ENCODE results near the gene CADM2.

The CADM2 gene

DNA sequence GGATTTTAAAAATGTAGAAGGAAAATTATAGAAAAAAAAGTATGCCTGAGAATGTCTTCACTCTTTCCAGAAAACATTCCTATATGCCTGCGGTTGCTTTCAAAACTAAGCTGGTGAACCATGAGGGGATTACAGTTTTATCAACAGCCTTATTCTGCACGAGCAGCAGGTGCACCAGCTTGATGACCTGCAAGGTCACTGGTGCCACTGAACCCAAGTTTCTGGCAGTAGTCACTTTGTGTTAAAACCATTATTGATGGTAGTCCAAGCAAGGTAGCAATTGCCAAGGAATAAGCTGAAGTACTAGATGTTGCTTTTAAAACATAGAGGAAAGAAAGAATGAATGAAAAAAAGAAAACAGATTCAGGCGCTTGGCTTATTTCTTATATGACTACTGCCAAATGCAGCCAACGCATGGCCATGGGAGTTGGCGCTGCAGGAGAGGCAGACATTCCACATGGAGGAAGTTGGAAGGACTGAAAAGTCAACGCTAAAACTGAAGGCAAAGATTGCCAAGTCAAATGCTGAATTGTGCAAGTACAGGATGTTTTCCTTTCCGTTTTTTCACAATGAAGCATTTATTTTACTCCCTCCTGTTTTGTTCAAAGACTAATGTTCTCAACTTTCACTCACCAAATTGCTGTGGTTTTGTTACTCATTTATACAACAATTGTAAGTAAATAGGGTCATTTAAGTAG, 601.4 kb downstream of the CADM2 start:
- Histone ChIP-seq H3K4me1 (ENCODE audit: control insufficient read depth in 2 of 2, insufficient read depth in 2 of 2, low read length in 2 of 2) (no peaks in the 10 kb centered on the region), H3K9ac (ENCODE audit: low read depth in 1 of 2, low read length in 2 of 2) (no peak overlapping the region), H3K36me3 (ENCODE audit: control insufficient read depth in 2 of 2, insufficient read depth in 2 of 2, low read length in 2 of 2) (no peaks in the 10 kb centered on the region), H3K27me3 (ENCODE audit: control insufficient read depth in 2 of 2, insufficient read depth in 2 of 2, low read length in 2 of 2) (no peaks in the 10 kb centered on the region), H3K27ac (ENCODE audit: low read depth in 2 of 2, low read length in 2 of 2) (no peak overlapping the region), H3K9me3 (ENCODE audit: control insufficient read depth in 2 of 2, low read length in 2 of 2) (no peaks in the 10 kb centered on the region), H3K4me3 (ENCODE audit: low read length in 2 of 2) (no peak overlapping the region)

DNA sequence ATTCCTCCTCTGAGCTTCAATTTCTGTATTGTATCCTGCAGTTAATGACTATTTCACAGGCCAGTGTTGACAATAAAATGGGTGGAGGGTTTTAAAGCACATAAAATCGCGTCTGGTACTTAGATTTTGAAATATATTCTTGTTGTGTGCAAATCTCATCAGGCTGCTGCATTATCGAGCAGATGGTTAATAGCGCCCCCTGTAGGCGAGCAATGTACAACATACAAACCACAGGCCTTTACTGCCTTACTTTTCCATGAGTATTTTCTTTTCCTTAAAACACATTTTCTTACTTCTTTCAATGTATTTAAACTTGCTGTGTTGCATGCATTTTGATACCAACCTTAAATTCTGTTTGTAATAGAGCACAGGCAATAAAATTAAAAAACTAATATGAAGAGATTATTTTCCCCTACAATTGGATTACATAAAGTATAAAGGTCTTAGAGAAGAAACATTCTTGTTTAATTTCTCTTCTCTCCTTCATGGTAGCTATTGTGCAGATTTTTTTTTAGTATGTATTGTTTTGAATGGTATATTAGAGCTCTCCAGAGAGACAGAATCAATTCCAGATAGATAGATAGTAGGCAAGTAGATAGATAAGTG, 608.4 kb downstream of the CADM2 start:
- H3K27me3 ChIP-seq (ENCODE audit: control insufficient read depth in 2 of 2, insufficient read depth in 2 of 2, low read length in 2 of 2): no peaks in the 10 kb centered on the region
- H3K4me1 ChIP-seq (ENCODE audit: control insufficient read depth in 2 of 2, insufficient read depth in 2 of 2, low read length in 2 of 2): no peaks in the 10 kb centered on the region
- H3K9ac ChIP-seq (ENCODE audit: low read depth in 1 of 2, low read length in 2 of 2): no peak overlapping the region
- H3K36me3 ChIP-seq (ENCODE audit: control insufficient read depth in 2 of 2, insufficient read depth in 2 of 2, low read length in 2 of 2): no peaks in the 10 kb centered on the region
- H3K27ac ChIP-seq (ENCODE audit: low read depth in 2 of 2, low read length in 2 of 2): no peak overlapping the region
- no peak overlapping the region for H3K4me3 ChIP-seq (ENCODE audit: low read length in 2 of 2)
- no peaks in the 10 kb centered on the region for H3K9me3 ChIP-seq (ENCODE audit: control insufficient read depth in 2 of 2, low read length in 2 of 2)

DNA sequence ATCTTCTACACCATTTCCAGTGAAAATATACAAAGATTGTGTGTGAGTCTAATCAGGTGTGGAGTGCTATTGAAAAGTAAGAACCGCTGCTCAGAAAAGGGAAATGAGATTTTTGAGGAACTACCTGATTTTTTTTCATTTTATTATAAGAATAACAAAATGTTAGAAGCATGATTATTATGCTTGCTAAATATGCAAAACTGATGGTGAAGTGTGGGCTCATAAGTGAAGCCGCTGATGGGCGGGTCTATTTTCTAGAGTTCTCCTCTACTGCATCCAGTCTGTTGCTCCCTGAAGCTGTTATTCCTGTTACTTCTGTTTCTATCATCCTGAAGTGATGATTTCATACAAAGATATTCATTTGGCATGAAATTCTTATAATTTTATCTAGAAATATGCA, 612.0 kb downstream of the CADM2 start:
- Histone ChIP-seq H3K36me3 (ENCODE audit: control insufficient read depth in 2 of 2, insufficient read depth in 2 of 2, low read length in 2 of 2) (no peaks in the 10 kb centered on the region), H3K27ac (ENCODE audit: low read depth in 2 of 2, low read length in 2 of 2) (no peak overlapping the region), H3K4me1 (ENCODE audit: control insufficient read depth in 2 of 2, insufficient read depth in 2 of 2, low read length in 2 of 2) (no peaks in the 10 kb centered on the region), H3K9me3 (ENCODE audit: control insufficient read depth in 2 of 2, low read length in 2 of 2) (no peaks in the 10 kb centered on the region), H3K9ac (ENCODE audit: low read depth in 1 of 2, low read length in 2 of 2) (no peak overlapping the region), H3K4me3 (ENCODE audit: low read length in 2 of 2) (no peak overlapping the region), H3K27me3 (ENCODE audit: control insufficient read depth in 2 of 2, insufficient read depth in 2 of 2, low read length in 2 of 2) (no peaks in the 10 kb centered on the region)

DNA sequence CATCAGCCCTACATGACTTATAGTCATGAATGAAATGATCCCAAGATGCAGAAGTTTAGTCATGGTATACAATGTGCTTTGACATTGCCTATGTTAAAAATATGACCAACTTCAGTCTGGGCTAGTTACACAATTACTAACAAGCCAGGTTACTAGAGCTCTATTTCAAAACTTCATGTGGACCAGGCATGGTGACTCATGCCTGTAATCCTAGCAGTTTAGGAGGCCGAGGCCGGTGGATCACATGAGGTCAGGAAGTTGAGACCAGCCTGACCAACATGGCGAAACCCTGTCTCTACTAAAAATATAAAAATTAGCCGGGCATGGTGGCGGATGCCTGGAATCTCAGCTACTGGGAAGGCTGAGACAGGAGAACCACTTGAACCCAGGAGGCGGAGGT, 613.0 kb downstream of the CADM2 start:
- Histone ChIP-seq H3K4me3 (ENCODE audit: low read length in 2 of 2) (no peak overlapping the region), H3K27ac (ENCODE audit: low read depth in 2 of 2, low read length in 2 of 2) (no peak overlapping the region), H3K9me3 (ENCODE audit: control insufficient read depth in 2 of 2, low read length in 2 of 2) (no peaks in the 10 kb centered on the region), H3K9ac (ENCODE audit: low read depth in 1 of 2, low read length in 2 of 2) (no peak overlapping the region), H3K4me1 (ENCODE audit: control insufficient read depth in 2 of 2, insufficient read depth in 2 of 2, low read length in 2 of 2) (no peaks in the 10 kb centered on the region), H3K27me3 (ENCODE audit: control insufficient read depth in 2 of 2, insufficient read depth in 2 of 2, low read length in 2 of 2) (no peaks in the 10 kb centered on the region), H3K36me3 (ENCODE audit: control insufficient read depth in 2 of 2, insufficient read depth in 2 of 2, low read length in 2 of 2) (no peaks in the 10 kb centered on the region)

DNA sequence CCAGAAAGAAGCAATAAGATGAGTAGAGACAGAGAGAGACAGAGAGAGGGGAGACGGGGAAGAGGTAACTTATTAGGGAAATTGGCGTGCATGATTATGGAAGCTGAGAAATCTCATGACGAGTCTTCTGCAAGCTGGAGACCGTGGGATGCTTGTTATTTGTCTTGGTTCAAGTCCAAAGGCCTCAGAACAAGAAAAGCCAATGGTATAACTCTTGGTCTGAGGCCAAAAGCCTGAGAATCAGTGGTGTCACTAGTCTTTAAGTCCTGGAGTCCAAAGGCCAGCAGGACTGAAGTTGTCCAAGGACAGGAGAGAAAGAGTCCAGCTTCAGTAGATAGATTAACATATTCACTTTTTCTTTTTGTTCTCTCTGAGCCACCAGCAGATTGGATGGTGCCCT, 613.6 kb downstream of the CADM2 start:
- Histone ChIP-seq H3K27ac (ENCODE audit: low read depth in 2 of 2, low read length in 2 of 2) (no peak overlapping the region), H3K9ac (ENCODE audit: low read depth in 1 of 2, low read length in 2 of 2) (no peak overlapping the region), H3K9me3 (ENCODE audit: control insufficient read depth in 2 of 2, low read length in 2 of 2) (no peaks in the 10 kb centered on the region), H3K36me3 (ENCODE audit: control insufficient read depth in 2 of 2, insufficient read depth in 2 of 2, low read length in 2 of 2) (no peaks in the 10 kb centered on the region), H3K4me3 (ENCODE audit: low read length in 2 of 2) (no peak overlapping the region), H3K4me1 (ENCODE audit: control insufficient read depth in 2 of 2, insufficient read depth in 2 of 2, low read length in 2 of 2) (no peaks in the 10 kb centered on the region), H3K27me3 (ENCODE audit: control insufficient read depth in 2 of 2, insufficient read depth in 2 of 2, low read length in 2 of 2) (no peaks in the 10 kb centered on the region)

DNA sequence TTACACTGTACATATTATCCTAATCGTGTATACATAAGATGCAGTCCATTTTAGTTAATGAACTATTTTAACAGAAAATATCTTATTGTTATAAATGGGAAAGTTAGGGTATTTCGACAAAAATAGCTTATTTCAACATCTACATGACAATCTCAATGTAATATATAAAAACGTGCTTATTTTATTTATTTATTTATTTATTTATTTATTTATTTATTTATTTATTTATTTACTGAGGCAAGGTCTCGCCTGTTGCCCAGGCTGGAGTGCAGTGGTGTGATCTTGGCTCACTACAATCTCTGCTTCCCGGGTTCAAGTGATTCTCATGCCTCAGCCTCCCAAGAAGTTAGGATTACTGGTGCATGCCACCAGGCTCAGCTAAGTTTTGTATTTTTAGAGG, 614.2 kb downstream of the CADM2 start:
- no peak overlapping the region for H3K27ac ChIP-seq (ENCODE audit: low read depth in 2 of 2, low read length in 2 of 2)
- no peaks in the 10 kb centered on the region for H3K9me3 ChIP-seq (ENCODE audit: control insufficient read depth in 2 of 2, low read length in 2 of 2)
- no peaks in the 10 kb centered on the region for H3K36me3 ChIP-seq (ENCODE audit: control insufficient read depth in 2 of 2, insufficient read depth in 2 of 2, low read length in 2 of 2)
- no peaks in the 10 kb centered on the region for H3K4me1 ChIP-seq (ENCODE audit: control insufficient read depth in 2 of 2, insufficient read depth in 2 of 2, low read length in 2 of 2)
- no peak overlapping the region for H3K4me3 ChIP-seq (ENCODE audit: low read length in 2 of 2)
- H3K27me3 ChIP-seq (ENCODE audit: control insufficient read depth in 2 of 2, insufficient read depth in 2 of 2, low read length in 2 of 2): no peaks in the 10 kb centered on the region
- H3K9ac ChIP-seq (ENCODE audit: low read depth in 1 of 2, low read length in 2 of 2): no peak overlapping the region

DNA sequence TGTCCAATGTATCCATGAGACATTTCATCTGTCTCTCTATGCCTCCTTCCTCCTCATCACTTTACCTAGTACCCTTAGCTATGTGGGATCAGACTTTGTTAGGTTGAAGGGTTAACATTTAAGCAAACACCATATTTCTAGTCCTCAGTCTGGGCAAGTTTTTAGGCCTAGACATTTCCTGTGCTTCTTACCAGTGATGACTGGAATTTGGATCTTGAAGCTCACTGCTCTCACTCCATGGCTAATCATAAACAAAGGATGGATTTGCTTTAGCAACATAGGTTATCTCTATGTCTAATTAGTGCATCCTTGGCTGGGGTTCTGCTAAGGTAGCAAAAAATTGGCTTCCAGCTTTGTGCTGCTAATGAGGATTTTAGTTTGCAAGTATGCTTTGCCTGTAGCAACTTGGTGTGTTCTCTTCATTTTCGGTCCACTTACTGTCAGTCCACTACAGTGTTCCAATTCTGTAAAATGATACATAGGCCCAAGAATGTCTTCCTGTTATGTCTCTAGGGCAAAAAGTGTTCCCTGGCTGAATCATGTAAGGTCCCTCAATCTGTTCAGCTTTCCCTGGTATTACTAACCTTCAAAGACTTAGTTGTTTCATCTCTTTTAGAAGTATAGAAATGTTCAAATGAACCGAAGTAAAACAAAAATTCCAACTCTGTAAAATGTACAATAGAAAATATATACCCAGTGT, 615.4 kb downstream of the CADM2 start:
- no peaks in the 10 kb centered on the region for H3K9me3 ChIP-seq (ENCODE audit: control insufficient read depth in 2 of 2, low read length in 2 of 2)
- H3K27me3 ChIP-seq (ENCODE audit: control insufficient read depth in 2 of 2, insufficient read depth in 2 of 2, low read length in 2 of 2): no peaks in the 10 kb centered on the region
- H3K4me3 ChIP-seq (ENCODE audit: low read length in 2 of 2): no peak overlapping the region
- no peak overlapping the region for H3K27ac ChIP-seq (ENCODE audit: low read depth in 2 of 2, low read length in 2 of 2)
- H3K4me1 ChIP-seq (ENCODE audit: control insufficient read depth in 2 of 2, insufficient read depth in 2 of 2, low read length in 2 of 2): no peaks in the 10 kb centered on the region
- no peaks in the 10 kb centered on the region for H3K36me3 ChIP-seq (ENCODE audit: control insufficient read depth in 2 of 2, insufficient read depth in 2 of 2, low read length in 2 of 2)
- H3K9ac ChIP-seq (ENCODE audit: low read depth in 1 of 2, low read length in 2 of 2): no peak overlapping the region

DNA sequence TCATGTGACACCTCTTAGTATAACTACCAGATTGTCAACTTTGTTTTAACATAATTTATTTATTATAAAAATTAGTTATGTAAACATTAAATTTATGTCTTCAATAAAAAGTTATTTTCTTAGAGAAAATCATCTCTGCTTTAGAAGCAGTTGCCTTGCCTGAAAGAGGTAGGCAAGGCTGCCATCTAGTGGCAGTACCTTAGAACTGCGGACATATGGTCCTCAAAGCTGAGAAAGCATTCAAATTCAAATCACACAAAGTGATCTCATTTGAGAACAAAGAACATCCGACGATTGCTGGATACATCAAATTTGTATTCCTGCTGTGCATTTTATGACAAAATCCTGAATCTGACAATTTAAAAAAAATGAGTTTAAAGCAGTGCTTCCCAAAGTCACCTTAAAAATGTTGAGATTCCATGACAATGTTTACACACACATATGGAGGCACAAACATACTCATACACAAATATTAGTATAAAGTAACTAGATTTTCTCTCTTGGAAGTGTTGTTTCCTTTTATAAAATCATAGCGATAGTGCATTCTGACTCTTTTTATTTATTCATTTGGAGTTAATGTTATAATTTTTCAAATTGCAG, 617.4 kb downstream of the CADM2 start:
- H3K9me3 ChIP-seq (ENCODE audit: control insufficient read depth in 2 of 2, low read length in 2 of 2): no peaks in the 10 kb centered on the region
- H3K9ac ChIP-seq (ENCODE audit: low read depth in 1 of 2, low read length in 2 of 2): no peak overlapping the region
- no peak overlapping the region for H3K27ac ChIP-seq (ENCODE audit: low read depth in 2 of 2, low read length in 2 of 2)
- no peak overlapping the region for H3K4me3 ChIP-seq (ENCODE audit: low read length in 2 of 2)
- no peaks in the 10 kb centered on the region for H3K27me3 ChIP-seq (ENCODE audit: control insufficient read depth in 2 of 2, insufficient read depth in 2 of 2, low read length in 2 of 2)
- H3K36me3 ChIP-seq (ENCODE audit: control insufficient read depth in 2 of 2, insufficient read depth in 2 of 2, low read length in 2 of 2): no peaks in the 10 kb centered on the region
- no peaks in the 10 kb centered on the region for H3K4me1 ChIP-seq (ENCODE audit: control insufficient read depth in 2 of 2, insufficient read depth in 2 of 2, low read length in 2 of 2)

DNA sequence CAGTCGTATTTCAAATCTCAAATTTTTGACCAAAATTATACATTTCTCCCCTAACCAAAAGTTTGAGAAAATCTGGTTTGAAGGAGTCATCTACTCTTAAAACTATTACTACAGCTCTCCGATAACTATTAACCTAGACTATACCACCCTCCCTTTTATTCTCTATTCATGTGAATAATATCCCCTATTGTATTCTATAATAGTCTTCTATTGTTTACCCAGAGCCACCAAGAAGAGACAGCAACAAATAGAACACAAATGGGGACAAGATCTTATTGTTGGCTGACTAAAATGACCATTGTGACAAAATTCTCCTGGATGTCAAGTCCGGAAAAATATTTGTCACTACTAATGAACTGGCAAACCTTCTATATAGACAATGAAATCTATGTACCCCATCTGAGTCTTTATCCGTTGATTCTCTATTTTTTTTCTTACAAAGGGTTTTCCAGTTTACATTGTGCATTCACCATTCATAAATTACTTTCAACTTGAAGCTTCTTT, 618.0 kb downstream of the CADM2 start:
- no peak overlapping the region for H3K27ac ChIP-seq (ENCODE audit: low read depth in 2 of 2, low read length in 2 of 2)
- no peaks in the 10 kb centered on the region for H3K4me1 ChIP-seq (ENCODE audit: control insufficient read depth in 2 of 2, insufficient read depth in 2 of 2, low read length in 2 of 2)
- H3K4me3 ChIP-seq (ENCODE audit: low read length in 2 of 2): no peak overlapping the region
- no peak overlapping the region for H3K9ac ChIP-seq (ENCODE audit: low read depth in 1 of 2, low read length in 2 of 2)
- no peaks in the 10 kb centered on the region for H3K27me3 ChIP-seq (ENCODE audit: control insufficient read depth in 2 of 2, insufficient read depth in 2 of 2, low read length in 2 of 2)
- H3K9me3 ChIP-seq (ENCODE audit: control insufficient read depth in 2 of 2, low read length in 2 of 2): no peaks in the 10 kb centered on the region
- H3K36me3 ChIP-seq (ENCODE audit: control insufficient read depth in 2 of 2, insufficient read depth in 2 of 2, low read length in 2 of 2): no peaks in the 10 kb centered on the region

DNA sequence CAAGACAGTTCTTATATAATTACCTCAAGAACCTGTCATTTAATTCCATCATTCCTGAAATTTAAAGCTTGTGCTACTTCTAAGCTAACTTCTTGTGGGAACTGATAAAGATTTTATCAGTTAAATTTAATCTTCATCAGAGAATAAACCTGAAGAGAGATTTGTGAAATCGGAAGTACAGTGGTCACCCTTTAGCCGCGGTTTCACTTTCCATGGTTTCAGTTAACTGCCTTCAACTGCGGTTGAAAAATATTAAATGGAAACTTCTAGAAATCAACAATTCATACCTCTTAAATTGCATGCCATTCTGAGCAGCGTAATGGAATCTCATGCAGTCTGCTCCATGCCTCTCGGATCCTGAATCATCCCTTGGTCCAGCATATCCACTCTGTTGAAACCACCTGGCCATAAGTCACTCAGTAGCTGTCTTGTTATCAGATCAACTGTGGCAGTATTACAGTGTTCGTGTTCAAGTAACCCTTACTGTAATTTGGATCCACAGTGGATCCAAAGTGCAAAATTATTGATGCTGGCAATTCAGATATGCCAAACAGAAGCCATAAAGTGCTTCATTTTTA, 626.1 kb downstream of the CADM2 start:
- H3K4me3 ChIP-seq (ENCODE audit: low read length in 2 of 2): no peak overlapping the region
- no peaks in the 10 kb centered on the region for H3K4me1 ChIP-seq (ENCODE audit: control insufficient read depth in 2 of 2, insufficient read depth in 2 of 2, low read length in 2 of 2)
- no peak overlapping the region for H3K9ac ChIP-seq (ENCODE audit: low read depth in 1 of 2, low read length in 2 of 2)
- no peaks in the 10 kb centered on the region for H3K36me3 ChIP-seq (ENCODE audit: control insufficient read depth in 2 of 2, insufficient read depth in 2 of 2, low read length in 2 of 2)
- H3K27me3 ChIP-seq (ENCODE audit: control insufficient read depth in 2 of 2, insufficient read depth in 2 of 2, low read length in 2 of 2): no peaks in the 10 kb centered on the region
- H3K9me3 ChIP-seq (ENCODE audit: control insufficient read depth in 2 of 2, low read length in 2 of 2): no peaks in the 10 kb centered on the region
- no peak overlapping the region for H3K27ac ChIP-seq (ENCODE audit: low read depth in 2 of 2, low read length in 2 of 2)
